HepG2 (cell line): Measurements from ENCODE around the gene APBB1. TPM values are rescaled to one million over a fixed set of nuclear protein-coding genes. Genes with fewer than 3 reads are reported as not detected.

ENCODE experiments used
- ATAC-seq: fragments of 200-7000 bp; cut with Tn5 transposase; 3 replicates; pipeline ENCODE4 v1.9.1; 2020; ENCODE audit warnings: mild to moderate bottlenecking, moderate library complexity
- BruUV-seq: library from RNA; stranded (reverse); fragments of 400-500 nt; replicated peaks from 2 replicates; lab custom pipeline; 2021; lab: Mats Ljungman, UMichigan
- CTCF ChIA-PET: fragments of 300-600 bp; formaldehyde crosslinking; extraction: SDS; loops from one replicate; lab custom pipeline; 2021; ENCODE audit warnings: low total read pairs, inconsistent platforms, low intra/inter-chr PET ratio; lab: Yijun Ruan, JAX
- POLR2A ChIA-PET: fragments of 350-600 bp; sonication (Branson Sonifier 250); formaldehyde crosslinking; loops from one replicate; lab custom pipeline; 2020; ENCODE audit warnings: antibody characterized with exemption, inconsistent platforms; lab: Yijun Ruan, JAX
- DNase-seq: peaks from one replicate; pipeline ENCODE4 v3.0.0-alpha.2; 2015; ENCODE audit warnings: low spot score
- FAIRE-seq: peaks from 3 replicates; lab custom pipeline; 2011; peaks lifted over from hg19 to GRCh38; lab: Jason Lieb, UNC
- H2AFZ ChIP-seq: one replicate; pipeline ENCODE4 v1.6.1; 2011; ENCODE audit warnings: low read length, inconsistent platforms
- H3K27ac ChIP-seq: fragments of 300-600 bp; 3 replicates; pipeline ENCODE4 v1.8.0; 2011; ENCODE audit warnings: mixed run types, mild to moderate bottlenecking, mixed read lengths, low read length, inconsistent platforms; ENCODE audit not compliant: insufficient read depth; ENCODE audit errors: extremely low read length
- H3K27me3 ChIP-seq, 2 experiments: fragments of 200-600 bp in 1 of 2; 2 replicates in 1 of 2; 3 replicates in 1 of 2; pipeline versions ENCODE4 v1.6.0 to v1.8.0; 2011; ENCODE audit warnings: low read length in 2 of 2, mild to moderate bottlenecking in 2 of 2, moderate library complexity in 2 of 2, inconsistent platforms in 1 of 2; ENCODE audit not compliant: insufficient read depth in 2 of 2, control insufficient read depth in 1 of 2
- H3K36me3 ChIP-seq, 2 experiments: fragments of 200-600 bp in 1 of 2; replicated peaks in 1 of 2; 2 replicates in 1 of 2; 3 replicates in 1 of 2; pipeline versions ENCODE4 v1.5.1 to v1.8.0; 2011; ENCODE audit warnings: low read length in 2 of 2, inconsistent platforms in 1 of 2; ENCODE audit not compliant: insufficient read depth in 2 of 2, control insufficient read depth in 1 of 2
- H3K4me1 ChIP-seq: 2 replicates; pipeline ENCODE4 v1.5.1; 2012; ENCODE audit warnings: low read length, inconsistent platforms; ENCODE audit not compliant: insufficient read depth
- H3K4me2 ChIP-seq: 2 replicates; pipeline ENCODE4 v1.6.0; 2011; ENCODE audit warnings: low read depth, low read length, inconsistent platforms
- H3K4me3 ChIP-seq, 3 experiments: fragments of 200-600 bp in 1 of 3; sonication (generic), shearing (Covaris generic) in 1 of 3; replicated peaks in 1 of 3; 2 replicates each; pipeline ENCODE4 v1.5.1; 2011 to 2016; ENCODE audit warnings: low read length in 3 of 3, inconsistent platforms in 2 of 3, low read depth in 2 of 3, mild to moderate bottlenecking in 2 of 3, control low read depth in 1 of 3, mixed read lengths in 1 of 3; ENCODE audit not compliant: insufficient read depth in 1 of 3
- H3K79me2 ChIP-seq: one replicate; pipeline ENCODE4 v1.6.1; 2011; ENCODE audit warnings: low read length, inconsistent platforms; ENCODE audit not compliant: insufficient read depth
- H3K9ac ChIP-seq: 2 replicates; pipeline ENCODE4 v1.6.0; 2011; ENCODE audit warnings: mild to moderate bottlenecking, low read depth, low read length, inconsistent platforms; ENCODE audit not compliant: insufficient read depth
- H3K9me3 ChIP-seq: 2 replicates; pipeline ENCODE4 v1.5.1; 2012; ENCODE audit warnings: mild to moderate bottlenecking, low read length
- H4K20me1 ChIP-seq: 2 replicates; pipeline ENCODE4 v1.6.0; 2011; ENCODE audit warnings: inconsistent platforms, mild to moderate bottlenecking, low read length, moderate library complexity; ENCODE audit not compliant: insufficient read depth
- CHD2 ChIP-seq: IDR thresholded peaks from 2 replicates; pipeline ENCODE4 v1.6.1; 2011; ENCODE audit warnings: low read depth, low read length, improper control_type of control experiment
- CREB1 ChIP-seq, 2 experiments: fragments of 450-650 bp in 1 of 2; IDR thresholded peaks; 2 replicates each; pipeline ENCODE4 v1.6.1; 2016 to 2017; ENCODE audit warnings: control low read depth in 1 of 2, mild to moderate bottlenecking in 1 of 2, missing compliant biosample characterization in 1 of 2, missing genetic modification characterization in 1 of 2
- DZIP1 ChIP-seq: sonication (generic); formaldehyde crosslinking; IDR thresholded peaks from 2 replicates; pipeline ENCODE4 v1.5.0; 2020; ENCODE audit warnings: mild to moderate bottlenecking, missing genetic modification reagents
- FOXK2 ChIP-seq: fragments of 450-650 bp; IDR thresholded peaks from 2 replicates; pipeline ENCODE4 v1.6.1; 2016
- HIVEP1 ChIP-seq: sonication (generic); formaldehyde crosslinking; IDR thresholded peaks from 2 replicates; pipeline ENCODE4 v1.4.0; 2020; ENCODE audit warnings: mild to moderate bottlenecking, missing genetic modification reagents
- KLF9 ChIP-seq: IDR thresholded peaks from 2 replicates; pipeline ENCODE4 v1.6.1; 2016; ENCODE audit warnings: low read depth
- SP1 ChIP-seq, 2 experiments: fragments of 450-650 bp in 1 of 2; sonication (generic) in 1 of 2; formaldehyde crosslinking in 1 of 2; IDR thresholded peaks; 2 replicates each; pipeline versions ENCODE4 v1.4.0 to v1.6.1; 2016 to 2020; ENCODE audit warnings: missing genetic modification reagents in 1 of 2
- WGBS: methylation state at CpG from one replicate; pipeline ENCODE4 v1.1.6; 2017; ENCODE audit warnings: low lambda C conversion rate; 5-methylcytosine and 5-hydroxymethylcytosine counted together
- in situ Hi-C: cut with HindIII; loops from 2 replicates; pipeline ENCODE4 v1.10.0; 2017; ENCODE audit warnings: low pct_unique_long_range_greater_than_20kb; ENCODE audit not compliant: extremely low pct_ligation_motif_present
- intact Hi-C: fragments of 100-400 bp; cut with micrococcal nuclease; formaldehyde crosslinking; loops from one replicate; pipeline ENCODE4 v1.10.0; 2022; ENCODE audit not compliant: unreplicated experiment
- polyA plus RNA-seq, 8 experiments: library from polyadenylated mRNA; depleted of rRNA in 3 of 8; stranded (reverse) in 7 of 8; unstranded in 1 of 8; fragments of >200 nt; fragmentation: Illumina TruSeq in 4 of 8; extraction: Trizol in 4 of 8; gene quantifications; 2 replicates each; pipeline versions ENCODE4 v1.2.1 to v1.2.3, GENCODE V29; 2011 to 2016; ENCODE audit warnings: low read depth in 4 of 8, missing spikeins in 1 of 8, mixed read lengths in 1 of 8; ENCODE audit not compliant: insufficient read depth in 1 of 8
- total RNA-seq, 5 experiments: library from RNA; depleted of rRNA; stranded (reverse); fragments of >200 nt; fragmentation: Illumina TruSeq; extraction: Trizol; gene quantifications; 2 replicates each; pipeline ENCODE4 v1.2.3, GENCODE V29; 2016; ENCODE audit warnings: low read depth in 1 of 5
- TF ChIP-seq, protein P1 (sequence below): sonication (generic); formaldehyde crosslinking; IDR thresholded peaks from 2 replicates; pipeline ENCODE4 v1.8.0; 2022; ENCODE audit warnings: mild to moderate bottlenecking, missing genetic modification reagents, moderate library complexity
- TF ChIP-seq, protein P2 (sequence below): sonication (generic); formaldehyde crosslinking; IDR thresholded peaks from 2 replicates; pipeline ENCODE4 v1.9.0; 2021; ENCODE audit warnings: missing genetic modification reagents, borderline replicate concordance

APBB1 gene
- total and polyA plus RNA-seq, 2 of the 13 experiments (the other 11 are each of a cell fraction or from before 2014, with no cell fraction given): 1.7 to 3.5 TPM

DNA sequence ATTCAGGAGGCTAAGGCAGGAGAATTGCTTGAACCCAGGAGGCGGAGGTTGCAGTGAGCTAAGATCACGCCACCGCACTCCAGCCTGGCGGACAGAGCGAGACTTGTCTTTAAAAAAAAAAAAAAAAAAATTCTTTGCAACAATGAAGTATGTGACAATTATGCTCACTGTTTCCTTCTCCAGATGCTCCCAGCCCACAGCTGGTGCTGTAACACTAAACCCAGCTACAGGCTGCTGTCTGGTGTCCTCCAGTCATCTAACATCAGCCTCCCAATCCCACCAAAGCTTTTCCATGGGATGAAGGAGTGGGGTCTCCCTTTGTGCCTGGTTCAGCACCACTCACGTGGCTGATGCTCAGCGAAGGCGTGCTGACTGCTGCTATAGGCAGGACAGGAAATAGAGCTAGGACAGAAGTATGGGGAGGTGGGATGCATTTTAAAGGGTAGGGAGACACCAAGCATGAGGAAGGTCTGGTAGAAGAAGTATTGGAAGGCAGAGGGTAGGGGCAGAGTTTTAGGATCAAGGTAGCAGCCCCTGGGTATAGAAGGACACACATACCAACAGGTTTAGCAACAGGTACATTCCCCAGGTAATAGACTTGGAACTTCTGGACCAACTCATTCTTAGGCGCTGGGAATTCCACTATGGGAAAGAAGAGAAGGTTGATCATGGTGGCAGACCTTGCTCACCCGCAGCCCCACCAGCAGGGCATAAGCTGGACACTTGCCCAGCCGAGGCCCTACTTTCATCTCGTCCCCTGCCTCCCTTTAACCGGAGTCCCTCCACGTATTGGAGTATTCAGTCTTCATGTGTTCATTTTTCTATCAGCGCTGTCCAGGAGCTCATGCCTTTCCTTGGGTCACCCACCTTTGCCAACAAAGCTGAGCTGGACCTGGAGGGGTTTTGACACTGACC, 18.2 kb downstream of the APBB1 start:
- Histone ChIP-seq H3K27me3 (peaks cover 0 to 3% of the 10 kb centered on the region in 2 experiments; a peak in 1 of 5 replicates), H4K20me1 (no peaks in the 10 kb centered on the region), H3K27ac (no peak overlapping the region), H2AFZ (no peak overlapping the region), H3K4me3 (no peak overlapping the region), H3K79me2 (no peaks in the 10 kb centered on the region), H3K4me2 (no peak overlapping the region), H3K9ac (no peak overlapping the region), H3K36me3 (no peaks in the 10 kb centered on the region), H3K4me1 (peaks cover 22% of the 10 kb centered on the region), H3K9me3 (no peaks in the 10 kb centered on the region)
- no TSS peak for BruUV-seq
- intact Hi-C loops (no loop called here), in situ Hi-C loops (no loop called here)
- FAIRE-seq: no peak
- CTCF ChIA-PET: no interaction called here
- POLR2A ChIA-PET: interaction anchor here (2.8 kb wide), 1 partner anchor 10 kb away, joined by 16 read pairs; the partner anchor contains the start of gene SMPD1
- 89% methylated on average over 14 of the region's 15 CpGs for WGBS
- no peak for DNase-seq
- no peak for ATAC-seq
- TF ChIP-seq FOXK2 (no peak), KLF9 (CRISPR knock-in tag) (no peak), HIVEP1 (CRISPR knock-in tag) (no peak), CREB1 (IDR thresholded peaks at IDR 0.05) (no peak), CREB1 (CRISPR knock-in tag; IDR thresholded peaks at IDR 0.05) (no peak), CHD2 (no peak), DZIP1 (CRISPR knock-in tag) (no peak), SP1 (IDR thresholded peaks at IDR 0.05) (no peak), SP1 (CRISPR knock-in tag; IDR thresholded peaks at IDR 0.05) (no peak)
- TF ChIP-seq, protein P1, sequence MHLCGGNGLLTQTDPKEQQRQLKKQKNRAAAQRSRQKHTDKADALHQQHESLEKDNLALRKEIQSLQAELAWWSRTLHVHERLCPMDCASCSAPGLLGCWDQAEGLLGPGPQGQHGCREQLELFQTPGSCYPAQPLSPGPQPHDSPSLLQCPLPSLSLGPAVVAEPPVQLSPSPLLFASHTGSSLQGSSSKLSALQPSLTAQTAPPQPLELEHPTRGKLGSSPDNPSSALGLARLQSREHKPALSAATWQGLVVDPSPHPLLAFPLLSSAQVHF (CRISPR knock-in tag): no peak
- TF ChIP-seq, protein P2, sequence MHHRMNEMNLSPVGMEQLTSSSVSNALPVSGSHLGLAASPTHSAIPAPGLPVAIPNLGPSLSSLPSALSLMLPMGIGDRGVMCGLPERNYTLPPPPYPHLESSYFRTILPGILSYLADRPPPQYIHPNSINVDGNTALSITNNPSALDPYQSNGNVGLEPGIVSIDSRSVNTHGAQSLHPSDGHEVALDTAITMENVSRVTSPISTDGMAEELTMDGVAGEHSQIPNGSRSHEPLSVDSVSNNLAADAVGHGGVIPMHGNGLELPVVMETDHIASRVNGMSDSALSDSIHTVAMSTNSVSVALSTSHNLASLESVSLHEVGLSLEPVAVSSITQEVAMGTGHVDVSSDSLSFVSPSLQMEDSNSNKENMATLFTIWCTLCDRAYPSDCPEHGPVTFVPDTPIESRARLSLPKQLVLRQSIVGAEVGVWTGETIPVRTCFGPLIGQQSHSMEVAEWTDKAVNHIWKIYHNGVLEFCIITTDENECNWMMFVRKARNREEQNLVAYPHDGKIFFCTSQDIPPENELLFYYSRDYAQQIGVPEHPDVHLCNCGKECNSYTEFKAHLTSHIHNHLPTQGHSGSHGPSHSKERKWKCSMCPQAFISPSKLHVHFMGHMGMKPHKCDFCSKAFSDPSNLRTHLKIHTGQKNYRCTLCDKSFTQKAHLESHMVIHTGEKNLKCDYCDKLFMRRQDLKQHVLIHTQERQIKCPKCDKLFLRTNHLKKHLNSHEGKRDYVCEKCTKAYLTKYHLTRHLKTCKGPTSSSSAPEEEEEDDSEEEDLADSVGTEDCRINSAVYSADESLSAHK (CRISPR knock-in tag): no peak
